Adipocyte (in vitro differentiated cells): ENCODE data around the gene MED16.
"Not testable (repeated sequence)": the region's sequence is repeated elsewhere in the genome, so short reads cannot be mapped to it uniquely, and the experiment has no call there.

Source experiments
- DNase-seq: peaks from one replicate; pipeline ENCODE4 v3.0.0-alpha.2; 2015; ENCODE audit warnings: low read depth
- H3K27me3 ChIP-seq: replicated peaks from 2 replicates; pipeline ENCODE4 v1.7.0; 2013; ENCODE audit warnings: mild to moderate bottlenecking, low read length, moderate library complexity; ENCODE audit not compliant: control insufficient read depth, insufficient read depth
- H3K36me3 ChIP-seq: 2 replicates; pipeline ENCODE4 v1.7.0; 2013; ENCODE audit warnings: low read length, mild to moderate bottlenecking, moderate library complexity; ENCODE audit not compliant: control insufficient read depth, insufficient read depth, severe bottlenecking
- H3K4me1 ChIP-seq: 2 replicates; pipeline ENCODE4 v1.7.0; 2013; ENCODE audit warnings: mild to moderate bottlenecking, low read length, moderate library complexity; ENCODE audit not compliant: control insufficient read depth, insufficient read depth
- H3K4me3 ChIP-seq: 2 replicates; pipeline ENCODE4 v1.7.0; 2013; ENCODE audit warnings: mild to moderate bottlenecking, low read length, moderate library complexity
- H3K9ac ChIP-seq: 2 replicates; pipeline ENCODE4 v1.7.0; 2013; ENCODE audit warnings: mild to moderate bottlenecking, low read length, moderate library complexity
- H3K9me3 ChIP-seq: 2 replicates; pipeline ENCODE4 v1.7.0; 2013; ENCODE audit warnings: mild to moderate bottlenecking, low read length, moderate library complexity; ENCODE audit not compliant: control insufficient read depth

The MED16 gene

DNA sequence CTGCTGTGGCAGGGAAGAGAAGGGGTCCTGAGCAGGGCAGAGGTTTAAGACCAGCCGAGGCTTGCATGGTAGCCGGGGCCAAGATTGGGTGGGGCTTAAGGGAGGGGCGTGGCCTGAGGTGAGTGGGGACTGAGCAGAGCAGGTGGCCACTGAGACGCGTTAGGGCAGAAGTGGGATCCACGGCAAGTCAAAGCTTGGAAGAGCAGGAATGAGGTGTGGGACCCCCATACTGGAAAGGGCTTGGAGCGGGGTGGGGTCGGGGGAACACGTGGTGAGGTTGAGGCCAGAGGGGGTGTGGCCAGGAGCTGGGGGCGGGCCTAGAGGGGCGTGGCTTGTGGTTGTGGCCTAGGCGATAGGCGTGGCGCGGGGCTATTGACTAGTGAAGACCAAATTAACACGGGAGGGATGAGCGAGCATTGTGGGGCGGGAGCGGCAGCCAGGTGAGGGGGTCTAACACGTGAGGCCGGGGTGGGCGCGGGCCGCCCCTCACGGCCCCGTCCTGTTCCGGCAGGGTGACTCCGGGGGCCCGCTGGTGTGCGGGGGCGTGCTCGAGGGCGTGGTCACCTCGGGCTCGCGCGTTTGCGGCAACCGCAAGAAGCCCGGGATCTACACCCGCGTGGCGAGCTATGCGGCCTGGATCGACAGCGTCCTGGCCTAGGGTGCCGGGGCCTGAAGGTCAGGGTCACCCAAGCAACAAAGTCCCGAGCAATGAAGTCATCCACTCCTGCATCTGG lies 30.2 kb downstream of the MED16 start:
- H3K9me3 ChIP-seq: no peaks in the 10 kb centered on the region
- peaks cover 14% of the 10 kb centered on the region for H3K36me3 ChIP-seq
- no peak overlapping the region for H3K9ac ChIP-seq
- no peaks in the 10 kb centered on the region for H3K27me3 ChIP-seq
- H3K4me3 ChIP-seq: no peak overlapping the region
- peaks cover 7% of the 10 kb centered on the region for H3K4me1 ChIP-seq
- peak; percentile 60 for DNase-seq

GRCh38 chr19:861756-862580 lies 31.0 kb downstream of the MED16 start:
- DNase-seq: peak; percentile 74
- Histone ChIP-seq H3K9me3 (no peaks in the 10 kb centered on the region), H3K27me3 (no peaks in the 10 kb centered on the region), H3K4me3 (peak overlapping the region; percentile 69), H3K36me3 (peaks cover 14% of the 10 kb centered on the region), H3K4me1 (peaks cover 7% of the 10 kb centered on the region), H3K9ac (peak overlapping the region; percentile 60)

DNA sequence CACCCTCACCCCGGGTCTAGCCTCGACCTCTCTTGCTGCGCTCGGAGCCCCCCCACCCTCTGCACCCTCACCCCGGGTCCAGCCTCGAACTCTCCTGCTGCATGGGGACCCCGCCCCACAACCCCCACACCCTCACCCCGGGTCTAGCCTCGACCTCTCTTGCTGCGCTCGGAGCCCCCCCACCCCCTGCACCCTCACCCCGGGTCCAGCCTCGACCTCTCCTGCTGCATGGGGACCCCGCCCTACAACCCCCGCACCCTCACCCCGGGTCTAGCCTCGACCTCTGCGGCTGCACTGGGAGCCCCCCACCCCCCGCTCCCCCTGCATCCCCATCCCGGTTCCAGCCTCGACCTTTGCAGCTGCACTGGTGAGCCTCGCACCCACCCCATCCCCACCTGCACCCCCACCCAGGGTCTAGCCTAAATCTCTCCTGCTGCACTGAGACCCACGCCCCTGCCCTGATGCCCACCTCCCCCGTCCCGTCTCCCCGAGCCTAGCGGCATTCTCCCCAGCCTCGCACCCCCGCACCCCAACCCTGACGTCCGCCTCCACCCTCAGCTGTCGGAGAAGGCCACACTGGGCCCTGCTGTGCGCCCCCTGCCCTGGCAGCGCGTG lies 31.7 kb downstream of the MED16 start:
- Histone ChIP-seq H3K4me1 (peaks cover 7% of the 10 kb centered on the region), H3K9ac (peak overlapping the region; percentile 99), H3K27me3 (no peaks in the 10 kb centered on the region), H3K9me3 (no peaks in the 10 kb centered on the region), H3K4me3 (peak overlapping the region; percentile 90), H3K36me3 (peaks cover 14% of the 10 kb centered on the region)
- DNase-seq: no peak

DNA sequence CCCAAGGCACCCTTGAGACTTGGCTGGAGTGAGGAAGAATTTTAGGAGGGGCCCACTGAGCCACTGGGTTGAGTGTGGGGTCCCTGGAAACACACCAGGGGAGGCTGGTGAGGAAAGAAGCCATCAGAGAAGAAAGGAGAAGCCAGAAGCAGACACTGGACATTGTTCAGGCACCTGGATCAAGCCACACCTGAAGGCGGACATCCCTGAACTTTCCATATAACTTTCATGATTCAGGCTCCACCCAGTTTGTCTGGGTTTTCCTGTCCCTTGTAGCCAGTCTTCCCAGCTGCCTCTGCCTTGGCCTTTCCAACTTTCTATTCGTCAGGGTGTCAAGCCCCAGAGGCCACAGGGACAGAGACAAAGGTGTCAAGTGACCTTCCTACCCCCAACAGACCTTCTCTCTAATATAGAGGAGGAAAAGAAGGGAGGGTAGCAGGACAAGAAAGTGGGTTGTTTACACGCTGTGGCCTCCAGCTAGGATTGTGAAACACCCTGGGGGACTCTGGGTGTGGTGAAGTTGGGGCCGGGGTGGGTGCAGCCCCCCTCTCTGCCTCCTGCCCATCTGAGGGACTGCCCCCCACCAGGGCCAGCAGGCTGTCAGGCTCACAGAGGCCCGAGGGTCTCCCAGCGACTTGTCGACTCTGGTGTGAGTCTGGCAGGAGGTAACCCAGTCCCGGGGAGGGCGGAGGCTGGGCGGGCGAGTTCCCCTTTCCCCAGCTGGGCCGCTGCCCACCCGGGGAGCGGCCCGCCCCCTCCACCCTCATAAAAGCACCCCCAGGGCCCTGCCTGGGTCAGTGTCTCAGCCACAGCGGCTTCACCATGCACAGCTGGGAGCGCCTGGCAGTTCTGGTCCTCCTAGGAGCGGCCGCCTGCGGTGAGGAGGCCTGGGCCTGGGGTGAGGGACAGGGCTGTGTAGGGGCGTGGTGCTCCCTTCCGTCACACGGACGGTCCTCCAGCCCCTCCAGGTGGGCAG lies 33.8 kb downstream of the MED16 start, which contains the start of gene CFD:
Gene CFD, plus strand, starts transcription at position 797 of the 976 bp plus-strand sequence. Its CDS starts 26 bp downstream, at position 823.
- Histone ChIP-seq H3K9ac (peak within 1 kb of the TSS; percentile 99), H3K9me3 (no peaks in the 10 kb centered on the region), H3K4me1 (peaks cover 7% of the 10 kb centered on the region), H3K27me3 (no peaks in the 10 kb centered on the region), H3K36me3 (peaks cover 13% of the 10 kb centered on the region), H3K4me3 (peak within 1 kb of the TSS; percentile 90)
- peak; percentile 54 for DNase-seq

DNA sequence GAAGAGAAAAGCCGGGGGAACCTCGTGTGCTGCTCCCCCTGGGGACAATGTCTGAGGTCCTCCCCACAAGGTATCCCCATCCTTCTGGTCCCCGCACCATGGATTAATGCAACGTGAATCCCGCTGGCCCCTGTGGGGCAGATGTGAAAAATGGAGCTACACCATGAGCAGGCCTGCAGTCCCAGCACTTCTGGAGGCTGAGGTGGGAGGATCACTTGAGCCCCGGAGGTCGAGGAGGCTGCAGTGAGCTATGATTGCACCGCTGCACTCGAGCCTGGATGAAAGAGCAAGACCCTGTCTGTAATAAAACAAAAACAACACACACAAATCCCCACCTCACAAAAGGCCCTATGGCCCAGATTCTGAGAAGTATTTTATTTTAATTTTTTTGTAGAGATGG lies 34.7 kb downstream of the MED16 start:
- no peak for DNase-seq
- Histone ChIP-seq H3K27me3 (no peaks in the 10 kb centered on the region), H3K4me3 (no peak overlapping the region), H3K9me3 (no peaks in the 10 kb centered on the region), H3K36me3 (peaks cover 6% of the 10 kb centered on the region), H3K4me1 (peaks cover 7% of the 10 kb centered on the region), H3K9ac (no peak overlapping the region)

DNA sequence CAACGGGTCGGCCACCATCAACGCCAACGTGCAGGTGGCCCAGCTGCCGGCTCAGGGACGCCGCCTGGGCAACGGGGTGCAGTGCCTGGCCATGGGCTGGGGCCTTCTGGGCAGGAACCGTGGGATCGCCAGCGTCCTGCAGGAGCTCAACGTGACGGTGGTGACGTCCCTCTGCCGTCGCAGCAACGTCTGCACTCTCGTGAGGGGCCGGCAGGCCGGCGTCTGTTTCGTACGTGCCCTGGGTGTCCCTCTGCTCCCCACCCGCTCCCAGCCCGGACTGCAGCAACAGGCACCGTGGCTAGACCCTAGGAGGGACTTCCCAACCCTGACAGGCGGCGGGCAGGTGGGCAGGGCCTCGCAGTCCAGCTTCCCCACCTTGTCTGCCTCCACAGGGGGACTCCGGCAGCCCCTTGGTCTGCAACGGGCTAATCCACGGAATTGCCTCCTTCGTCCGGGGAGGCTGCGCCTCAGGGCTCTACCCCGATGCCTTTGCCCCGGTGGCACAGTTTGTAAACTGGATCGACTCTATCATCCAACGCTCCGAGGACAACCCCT lies 37.3 kb downstream of the MED16 start:
- Histone ChIP-seq H3K9ac (no peak overlapping the region), H3K4me3 (no peak overlapping the region), H3K9me3 (no peaks in the 10 kb centered on the region), H3K36me3 (no peaks in the 10 kb centered on the region), H3K27me3 (no peaks in the 10 kb centered on the region), H3K4me1 (peaks cover 16% of the 10 kb centered on the region)
- DNase-seq: no peak

DNA sequence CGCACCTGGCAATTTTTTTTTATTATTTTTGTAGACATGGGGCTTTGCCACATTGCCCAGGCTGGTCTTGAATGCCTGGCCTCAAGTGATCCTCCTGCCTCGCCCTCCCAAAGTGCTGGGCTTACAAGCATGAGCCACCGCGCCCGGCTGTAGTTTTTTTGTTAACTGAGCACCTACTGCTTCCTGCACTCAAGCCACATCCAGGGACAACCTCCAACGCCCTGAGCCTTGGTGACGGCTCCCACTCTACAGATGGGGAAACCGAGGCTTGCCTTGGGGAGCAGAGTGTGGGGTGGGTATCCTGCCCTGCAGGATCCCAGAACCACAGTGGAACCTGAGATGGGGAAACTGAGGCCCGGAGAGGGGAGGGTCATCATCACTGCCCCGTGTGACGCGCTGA lies 37.8 kb downstream of the MED16 start:
- Histone ChIP-seq H3K27me3 (no peaks in the 10 kb centered on the region), H3K4me3 (no peak overlapping the region), H3K4me1 (peaks cover 16% of the 10 kb centered on the region), H3K9me3 (no peaks in the 10 kb centered on the region), H3K36me3 (no peaks in the 10 kb centered on the region), H3K9ac (no peak overlapping the region)
- DNase-seq: no peak

DNA sequence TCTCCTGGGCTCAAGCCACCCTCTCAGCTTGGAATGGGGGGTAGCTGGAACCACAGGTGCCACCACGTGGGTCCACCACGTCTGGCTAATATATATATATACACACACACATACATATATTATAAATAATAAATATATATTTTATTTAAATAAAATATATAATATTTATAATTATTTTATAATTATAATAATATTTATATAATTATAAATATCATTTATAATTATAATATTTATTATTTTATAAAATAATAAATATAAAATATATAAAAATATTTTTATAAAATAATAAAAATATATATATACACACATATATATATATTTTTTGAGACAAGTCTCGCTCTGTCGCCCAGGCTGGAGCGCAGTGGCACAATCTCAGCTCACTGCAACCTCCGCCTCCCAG lies 38.4 kb downstream of the MED16 start:
- Histone ChIP-seq H3K27me3 (no peaks in the 10 kb centered on the region), H3K9ac (no peak overlapping the region), H3K4me1 (peaks cover 16% of the 10 kb centered on the region), H3K4me3 (no peak overlapping the region), H3K9me3 (no peaks in the 10 kb centered on the region), H3K36me3 (no peaks in the 10 kb centered on the region)
- DNase-seq: no peak

DNA sequence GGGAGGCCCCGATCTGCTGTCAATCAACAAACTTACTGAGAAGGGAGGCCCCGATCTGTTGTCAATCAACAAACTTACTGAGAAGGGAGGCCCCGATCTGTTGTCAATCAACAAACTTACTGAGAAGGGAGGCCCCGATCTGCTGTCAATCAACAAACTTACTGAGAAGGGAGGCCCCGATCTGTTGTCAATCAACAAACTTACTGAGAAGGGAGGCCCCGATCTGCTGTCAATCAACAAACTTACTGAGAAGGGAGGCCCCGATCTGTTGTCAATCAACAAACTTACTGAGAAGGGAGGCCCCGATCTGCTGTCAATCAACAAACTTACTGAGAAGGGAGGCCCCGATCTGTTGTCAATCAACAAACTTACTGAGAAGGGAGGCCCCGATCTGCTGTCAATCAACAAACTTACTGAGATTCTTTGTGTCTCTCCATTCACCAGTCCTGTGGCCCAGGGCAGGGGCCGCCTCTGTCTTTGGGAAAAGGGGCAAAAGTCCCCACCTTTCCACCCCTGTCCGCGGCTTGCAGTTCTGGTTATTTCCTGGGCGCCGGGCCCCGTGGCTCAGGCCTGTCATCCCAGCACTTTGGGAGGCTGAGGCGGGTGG lies 39.3 kb downstream of the MED16 start:
- not testable (repeated sequence) for H3K9ac ChIP-seq, H3K9me3 ChIP-seq, H3K4me3 ChIP-seq, H3K36me3 ChIP-seq, H3K27me3 ChIP-seq, DNase-seq
- H3K4me1 ChIP-seq: peaks cover 16% of the 10 kb centered on the region

GRCh38 chr19:853014-853585 lies 39.9 kb downstream of the MED16 start:
- DNase-seq: no peak

More at GRCh38 chr19:853014-853585, 39.9 kb downstream of the MED16 start:
- H3K27me3 ChIP-seq: no peaks in the 10 kb centered on the region
- no peaks in the 10 kb centered on the region for H3K9me3 ChIP-seq
- peaks cover 13% of the 10 kb centered on the region for H3K4me1 ChIP-seq
- H3K4me3 ChIP-seq: no peak overlapping the region
- H3K36me3 ChIP-seq: no peaks in the 10 kb centered on the region
- no peak overlapping the region for H3K9ac ChIP-seq
